ENCODE measurements around the gene PLEKHD1.

DNA sequence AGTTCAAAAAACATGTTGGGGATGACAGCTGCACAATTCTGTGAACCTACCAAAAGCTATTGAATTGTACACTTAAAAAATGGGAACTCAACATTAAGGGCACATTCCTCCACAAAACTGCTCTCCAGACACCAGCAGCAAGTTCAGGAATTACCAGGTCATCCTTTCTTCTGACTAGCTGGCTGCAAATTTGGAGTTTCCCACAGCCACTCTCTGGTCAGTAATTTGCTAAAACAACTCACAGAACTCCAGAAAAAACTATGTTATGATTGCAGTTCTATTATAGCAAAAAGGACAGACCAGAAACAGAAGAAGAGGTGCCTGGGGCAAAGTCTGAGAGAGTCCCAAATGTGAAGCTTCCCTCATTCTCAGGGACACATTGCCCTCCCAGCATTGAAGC is 20.1 kb upstream of the PLEKHD1 start:
- TF ChIP-seq, protein P1, sequence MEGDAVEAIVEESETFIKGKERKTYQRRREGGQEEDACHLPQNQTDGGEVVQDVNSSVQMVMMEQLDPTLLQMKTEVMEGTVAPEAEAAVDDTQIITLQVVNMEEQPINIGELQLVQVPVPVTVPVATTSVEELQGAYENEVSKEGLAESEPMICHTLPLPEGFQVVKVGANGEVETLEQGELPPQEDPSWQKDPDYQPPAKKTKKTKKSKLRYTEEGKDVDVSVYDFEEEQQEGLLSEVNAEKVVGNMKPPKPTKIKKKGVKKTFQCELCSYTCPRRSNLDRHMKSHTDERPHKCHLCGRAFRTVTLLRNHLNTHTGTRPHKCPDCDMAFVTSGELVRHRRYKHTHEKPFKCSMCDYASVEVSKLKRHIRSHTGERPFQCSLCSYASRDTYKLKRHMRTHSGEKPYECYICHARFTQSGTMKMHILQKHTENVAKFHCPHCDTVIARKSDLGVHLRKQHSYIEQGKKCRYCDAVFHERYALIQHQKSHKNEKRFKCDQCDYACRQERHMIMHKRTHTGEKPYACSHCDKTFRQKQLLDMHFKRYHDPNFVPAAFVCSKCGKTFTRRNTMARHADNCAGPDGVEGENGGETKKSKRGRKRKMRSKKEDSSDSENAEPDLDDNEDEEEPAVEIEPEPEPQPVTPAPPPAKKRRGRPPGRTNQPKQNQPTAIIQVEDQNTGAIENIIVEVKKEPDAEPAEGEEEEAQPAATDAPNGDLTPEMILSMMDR (conservative IDR thresholded peaks at IDR 0.05; ENCODE audit: low read depth, low read length): no peak
- no peak for TF ChIP-seq EZH2 (IDR thresholded peaks at IDR 0.05; ENCODE audit: borderline replicate concordance, low read depth, low read length, poor library complexity, severe bottlenecking)
